ENCODE measurements around the gene CHCHD6. TPM values are rescaled to one million over a fixed set of nuclear protein-coding genes. Genes with fewer than 3 reads are reported as not detected.
A peak's percentile ranks its signal among the peaks of the same experiment; 100 is the strongest.

Gene CHCHD6
- total RNA-seq, 1 donor, result 10.9 TPM

DNA sequence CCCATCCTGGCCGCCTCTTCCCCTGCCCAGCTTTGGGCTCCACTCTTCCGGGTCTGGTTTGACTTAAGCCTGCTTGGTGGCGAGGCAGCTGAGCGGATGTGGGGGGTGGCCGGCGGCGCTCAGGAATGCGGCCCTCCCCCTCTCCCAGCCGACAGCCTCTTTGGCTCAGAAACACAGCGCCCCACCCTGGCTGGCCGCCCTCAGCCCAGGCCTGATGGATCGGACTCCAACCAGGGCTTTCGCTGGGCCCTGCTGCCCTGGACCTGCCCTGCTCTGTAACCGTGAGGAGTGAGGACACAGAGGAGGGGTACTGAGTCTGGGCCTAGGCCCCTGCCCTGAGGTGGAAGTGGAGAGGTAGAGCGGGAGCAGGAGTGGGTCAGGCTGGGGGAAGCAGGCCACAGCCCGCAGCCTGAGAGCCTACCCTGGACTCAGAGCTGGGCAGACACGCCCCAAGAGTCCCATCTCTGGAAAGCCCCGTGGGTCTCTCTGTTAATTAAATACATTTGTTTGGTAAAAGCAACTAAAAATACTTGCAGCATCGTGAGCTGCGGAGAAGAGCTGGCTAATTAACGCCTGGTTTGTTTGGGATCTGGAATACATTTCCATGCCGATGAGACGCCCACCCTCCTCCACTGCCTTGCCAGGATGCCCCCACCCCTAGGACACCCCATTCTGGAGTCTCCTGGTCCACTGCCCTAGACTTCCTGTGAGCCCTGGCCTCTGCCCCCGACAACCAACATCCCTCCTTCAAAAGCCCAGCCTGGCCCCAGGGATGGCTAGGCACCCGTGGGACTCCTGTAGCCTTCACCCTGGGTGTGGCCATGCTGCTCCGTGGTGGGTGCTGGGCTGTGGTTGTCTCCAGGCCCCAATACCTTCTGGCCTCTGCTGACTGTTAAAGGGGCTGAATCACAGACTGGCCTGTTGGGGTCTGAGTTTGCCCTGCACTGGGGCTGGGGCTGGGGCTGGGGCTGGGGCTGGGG is 298.4 kb downstream of the CHCHD6 start:
- peaks cover 17% of the 10 kb centered on the region for H3K36me3 ChIP-seq (ENCODE audit: insufficient read depth, low read length)
- H3K9me3 ChIP-seq (ENCODE audit: low read depth, low read length), result no peaks in the 10 kb centered on the region
- H3K27me3 ChIP-seq (ENCODE audit: insufficient read depth, low read length), result no peaks in the 10 kb centered on the region
- TF ChIP-seq, protein P1, sequence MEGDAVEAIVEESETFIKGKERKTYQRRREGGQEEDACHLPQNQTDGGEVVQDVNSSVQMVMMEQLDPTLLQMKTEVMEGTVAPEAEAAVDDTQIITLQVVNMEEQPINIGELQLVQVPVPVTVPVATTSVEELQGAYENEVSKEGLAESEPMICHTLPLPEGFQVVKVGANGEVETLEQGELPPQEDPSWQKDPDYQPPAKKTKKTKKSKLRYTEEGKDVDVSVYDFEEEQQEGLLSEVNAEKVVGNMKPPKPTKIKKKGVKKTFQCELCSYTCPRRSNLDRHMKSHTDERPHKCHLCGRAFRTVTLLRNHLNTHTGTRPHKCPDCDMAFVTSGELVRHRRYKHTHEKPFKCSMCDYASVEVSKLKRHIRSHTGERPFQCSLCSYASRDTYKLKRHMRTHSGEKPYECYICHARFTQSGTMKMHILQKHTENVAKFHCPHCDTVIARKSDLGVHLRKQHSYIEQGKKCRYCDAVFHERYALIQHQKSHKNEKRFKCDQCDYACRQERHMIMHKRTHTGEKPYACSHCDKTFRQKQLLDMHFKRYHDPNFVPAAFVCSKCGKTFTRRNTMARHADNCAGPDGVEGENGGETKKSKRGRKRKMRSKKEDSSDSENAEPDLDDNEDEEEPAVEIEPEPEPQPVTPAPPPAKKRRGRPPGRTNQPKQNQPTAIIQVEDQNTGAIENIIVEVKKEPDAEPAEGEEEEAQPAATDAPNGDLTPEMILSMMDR (IDR thresholded peaks at IDR 0.05; ENCODE audit: extremely low read depth, low read depth, low read length), result peak; percentile 58
- peaks cover 18% of the 10 kb centered on the region for H4K20me1 ChIP-seq (ENCODE audit: insufficient read depth, low read length)
- H3K27ac ChIP-seq (ENCODE audit: low read depth, low read length), result peak overlapping the region; percentile 94
- H3K4me2 ChIP-seq (ENCODE audit: insufficient read depth, low read length), result peak overlapping the region; percentile 74
- H2AFZ ChIP-seq (ENCODE audit: low read length), result peak overlapping the region; percentile 93
- peak overlapping the region; percentile 50 for H3K4me3 ChIP-seq (ENCODE audit: insufficient read depth, low read length)
- H3K79me2 ChIP-seq (ENCODE audit: insufficient read depth, low read length), result peaks cover 85% of the 10 kb centered on the region
- DNase-seq (ENCODE audit: insufficient read length, low spot score, missing footprints), result peak; percentile 100
- H3K4me1 ChIP-seq (ENCODE audit: insufficient read depth, low read length), result peaks cover 26% of the 10 kb centered on the region

- Histone ChIP-seq H3K4me1 (ENCODE audit: insufficient read depth, low read length) (peaks cover 22% of the 10 kb centered on the region), H4K20me1 (ENCODE audit: insufficient read depth, low read length) (peaks cover 14% of the 10 kb centered on the region), H3K36me3 (ENCODE audit: insufficient read depth, low read length) (peaks cover 23% of the 10 kb centered on the region), H3K4me3 (ENCODE audit: insufficient read depth, low read length) (no peak overlapping the region), H3K79me2 (ENCODE audit: insufficient read depth, low read length) (peaks cover 85% of the 10 kb centered on the region), H3K27ac (ENCODE audit: low read depth, low read length) (no peak overlapping the region), H3K4me2 (ENCODE audit: insufficient read depth, low read length) (no peak overlapping the region), H2AFZ (ENCODE audit: low read length) (no peak overlapping the region), H3K27me3 (ENCODE audit: insufficient read depth, low read length) (no peaks in the 10 kb centered on the region), H3K9me3 (ENCODE audit: low read depth, low read length) (no peaks in the 10 kb centered on the region)
- no peak for DNase-seq (ENCODE audit: insufficient read length, low spot score, missing footprints)
- TF ChIP-seq, protein P1 (IDR thresholded peaks at IDR 0.05; ENCODE audit: extremely low read depth, low read depth, low read length), result no peak
Observed at GRCh38 chr3:127003175-127003555, 299.1 kb downstream of the CHCHD6 start.

- Histone ChIP-seq H3K36me3 (ENCODE audit: insufficient read depth, low read length) (peaks cover 26% of the 10 kb centered on the region), H4K20me1 (ENCODE audit: insufficient read depth, low read length) (peaks cover 14% of the 10 kb centered on the region), H3K27me3 (ENCODE audit: insufficient read depth, low read length) (no peaks in the 10 kb centered on the region), H3K79me2 (ENCODE audit: insufficient read depth, low read length) (peaks cover 81% of the 10 kb centered on the region), H3K4me3 (ENCODE audit: insufficient read depth, low read length) (no peak overlapping the region), H2AFZ (ENCODE audit: low read length) (no peak overlapping the region), H3K27ac (ENCODE audit: low read depth, low read length) (no peak overlapping the region), H3K4me2 (ENCODE audit: insufficient read depth, low read length) (no peak overlapping the region), H3K9me3 (ENCODE audit: low read depth, low read length) (no peaks in the 10 kb centered on the region), H3K4me1 (ENCODE audit: insufficient read depth, low read length) (peaks cover 22% of the 10 kb centered on the region)
- TF ChIP-seq, protein P1 (IDR thresholded peaks at IDR 0.05; ENCODE audit: extremely low read depth, low read depth, low read length), result no peak
- DNase-seq (ENCODE audit: insufficient read length, low spot score, missing footprints), result no peak
Observed at GRCh38 chr3:127003601-127004280, 299.7 kb downstream of the CHCHD6 start.
